Aorta (tissue), 5 donors: ENCODE measurements around the gene PLGRKT. TPM values are rescaled to one million over a fixed set of nuclear protein-coding genes. Genes with fewer than 3 reads are reported as not detected.

Source experiments
- ATAC-seq: fragments of 200-7000 bp; cut with Tn5 transposase; one replicate; pipeline ENCODE4 v1.9.1; 2022; ENCODE audit warnings: moderate library complexity; ENCODE audit not compliant: low FRiP score
- DNase-seq, 2 donors: peaks; one replicate each; pipeline ENCODE4 v3.0.0-alpha.2; 2020
- H3K27ac ChIP-seq, 2 donors: one replicate each; pipeline ENCODE4 v1.5.1; 2013; ENCODE audit warnings: low read length in 2 of 2, mild to moderate bottlenecking in 2 of 2, moderate library complexity in 2 of 2, control low read depth in 1 of 2, inconsistent platforms in 1 of 2, low read depth in 1 of 2
- H3K27me3 ChIP-seq, 2 donors: one replicate each; pipeline ENCODE4 v1.6.1; 2013; ENCODE audit warnings: control low read depth in 1 of 2, low read length in 1 of 2, mild to moderate bottlenecking in 1 of 2, moderate library complexity in 1 of 2; ENCODE audit not compliant: insufficient read depth in 2 of 2, control insufficient read depth in 1 of 2
- H3K36me3 ChIP-seq, 2 donors: one replicate each; pipeline ENCODE4 v1.6.1; 2013; ENCODE audit warnings: control low read depth in 1 of 2, low read length in 1 of 2, mild to moderate bottlenecking in 1 of 2; ENCODE audit not compliant: insufficient read depth in 2 of 2, control insufficient read depth in 1 of 2
- H3K4me1 ChIP-seq, 2 donors: one replicate each; pipeline ENCODE4 v1.6.1; 2013; ENCODE audit warnings: low read length in 2 of 2, control low read depth in 1 of 2, mild to moderate bottlenecking in 1 of 2, moderate library complexity in 1 of 2; ENCODE audit not compliant: insufficient read depth in 2 of 2, control insufficient read depth in 1 of 2
- H3K4me3 ChIP-seq, 2 donors: one replicate each; pipeline ENCODE4 v1.5.1; 2013; ENCODE audit warnings: low read length in 2 of 2, control low read depth in 1 of 2, mild to moderate bottlenecking in 1 of 2
- H3K9me3 ChIP-seq: one replicate; pipeline ENCODE4 v1.6.1; 2013; ENCODE audit warnings: mild to moderate bottlenecking, low read length; ENCODE audit not compliant: control insufficient read depth
- WGBS, 2 donors: extraction: QIAGEN DNeasy Blood & Tissue Kit; methylation state at CpG; one replicate each; pipeline ENCODE4 v1.1.7; 2013; 5-methylcytosine and 5-hydroxymethylcytosine counted together
- intact Hi-C, 2 donors: fragments of 100-400 bp; cut with DNase I; formaldehyde crosslinking; loops; one replicate each; pipeline versions ENCODE4 v1.14.2 to v1.15.0; 2022
- polyA plus RNA-seq, 2 donors: library from polyadenylated mRNA; stranded (reverse); fragments of 200-250 nt; gene quantifications; one replicate each; pipeline ENCODE4 v1.2.3, GENCODE V29; 2013
- total RNA-seq, 2 donors: library from RNA; stranded (reverse); fragmentation: NEBNext Ultra II Directional; extraction: Animal tissue kit (Norgen Biotek cat#: 25700); gene quantifications; one replicate each; pipeline ENCODE4 v1.2.1, GENCODE V29; 2021
- donor health status: healthy with polysubstance abuse.
- donor health status: Bipolar disorder and iron deficiency.
- donor health status: DM: no; HTN: no; CAD: no.
- donor health status: DM: no; HTN: no; CAD: no.
- donor health status: DM: yes; HTN: yes; CAD: no.

Gene PLGRKT
- total and polyA plus RNA-seq, 4 donors: 8.8 to 31.7 (median 11.6) TPM

GRCh38 chr9:5430912-5431311 is 6.8 kb downstream of the PLGRKT start:
- no peaks in the 10 kb centered on the region for H3K36me3 ChIP-seq
- intact Hi-C loops: loop anchor here in 1 of 2 donors (10.0 kb wide), 1 partner anchor 756 kb away; the partner anchor contains the start of gene CDC37L1
- no peak for DNase-seq
- WGBS, 2 donors: 46 to 50% methylated on average over 3 of the region's 3 CpGs
- no peaks in the 10 kb centered on the region for H3K4me1 ChIP-seq
- H3K4me3 ChIP-seq: no peak overlapping the region
- H3K27me3 ChIP-seq: no peaks in the 10 kb centered on the region
- ATAC-seq: no peak
- no peaks in the 10 kb centered on the region for H3K9me3 ChIP-seq
- no peak overlapping the region for H3K27ac ChIP-seq

- Histone ChIP-seq H3K27me3 (no peaks in the 10 kb centered on the region), H3K9me3 (no peaks in the 10 kb centered on the region), H3K4me1 (no peaks in the 10 kb centered on the region), H3K27ac (no peak overlapping the region), H3K36me3 (no peaks in the 10 kb centered on the region), H3K4me3 (no peak overlapping the region)
- DNase-seq (no peak), ATAC-seq (no peak)
- intact Hi-C loops: loop anchor here (5.0 to 10.0 kb wide), 5 partner anchors 165 to 755 kb away; partner anchors contain the start of genes CDC37L1 (in 1 of the 2) and INSL6 (in 1 of the 2)
- whole genome bisulfite sequencing, 2 donors: 92 to 95% methylated on average over 10 of the region's 10 CpGs
Measured at GRCh38 chr9:5429873-5430564, 7.7 kb downstream of the PLGRKT start.

GRCh38 chr9:5428794-5429528 is 8.8 kb downstream of the PLGRKT start:
- DNase-seq (no peak), ATAC-seq (no peak)
- Histone ChIP-seq H3K9me3 (no peaks in the 10 kb centered on the region), H3K4me3 (no peak overlapping the region), H3K27me3 (no peaks in the 10 kb centered on the region), H3K36me3 (no peaks in the 10 kb centered on the region), H3K4me1 (no peaks in the 10 kb centered on the region), H3K27ac (no peak overlapping the region)
- intact Hi-C loops: loop anchor here (5.0 to 10.0 kb wide), 4 partner anchors 164 to 682 kb away; partner anchors contain the start of gene INSL6 (in 1 of the 2)
- 92 to 97% methylated on average over 2 of the region's 2 CpGs for WGBS, 2 donors

GRCh38 chr9:5428172-5428571 is 9.6 kb downstream of the PLGRKT start:
- 79 to 84% methylated on average over 3 of the region's 3 CpGs for WGBS, 2 donors
- intact Hi-C loops: loop anchor here (5.0 to 10.0 kb wide), 4 partner anchors 163 to 681 kb away; partner anchors contain the start of gene INSL6 (in 1 of the 2)

GRCh38 chr9:5427005-5427404 is 10.7 kb downstream of the PLGRKT start:
- no peak for DNase-seq
- no peaks in the 10 kb centered on the region for H3K9me3 ChIP-seq
- intact Hi-C loops: loop anchor here (5.0 to 10.0 kb wide), 4 partner anchors 162 to 680 kb away; partner anchors contain the start of gene INSL6 (in 1 of the 2)
- H3K4me1 ChIP-seq: no peaks in the 10 kb centered on the region
- ATAC-seq: no peak
- no peak overlapping the region for H3K4me3 ChIP-seq
- no peak overlapping the region for H3K27ac ChIP-seq
- no peaks in the 10 kb centered on the region for H3K36me3 ChIP-seq
- H3K27me3 ChIP-seq: no peaks in the 10 kb centered on the region

More at GRCh38 chr9:5428172-5428571, 9.6 kb downstream of the PLGRKT start:
- no peaks in the 10 kb centered on the region for H3K36me3 ChIP-seq
- no peaks in the 10 kb centered on the region for H3K9me3 ChIP-seq
- no peak overlapping the region for H3K4me3 ChIP-seq
- no peaks in the 10 kb centered on the region for H3K27me3 ChIP-seq
- no peak overlapping the region for H3K27ac ChIP-seq
- DNase-seq: no peak
- ATAC-seq: no peak
- no peaks in the 10 kb centered on the region for H3K4me1 ChIP-seq

GRCh38 chr9:5425006-5425628 is 12.6 kb downstream of the PLGRKT start:
- ATAC-seq: no peak
- 70 to 89% methylated on average over 2 of the region's 2 CpGs for WGBS, 2 donors
- intact Hi-C loops: loop anchor here (5.0 to 10.0 kb wide), 4 partner anchors 160 to 678 kb away; partner anchors contain the start of gene INSL6 (in 1 of the 2)

GRCh38 chr9:5422276-5422675 is 15.4 kb downstream of the PLGRKT start:
- 81 to 95% methylated on average over 1 of the region's 1 CpG for WGBS, 2 donors
- Histone ChIP-seq H3K4me1 (no peaks in the 10 kb centered on the region), H3K27ac (no peak overlapping the region), H3K4me3 (no peak overlapping the region), H3K9me3 (no peaks in the 10 kb centered on the region), H3K27me3 (no peaks in the 10 kb centered on the region), H3K36me3 (no peaks in the 10 kb centered on the region)
- intact Hi-C loops: loop anchor here in 1 of 2 donors (10.0 kb wide), 1 partner anchor 157 kb away; no protein-coding TSS in a partner anchor
- no peak for DNase-seq
- ATAC-seq: no peak

More at GRCh38 chr9:5425006-5425628, 12.6 kb downstream of the PLGRKT start:
- Histone ChIP-seq H3K27ac (no peak overlapping the region), H3K27me3 (no peaks in the 10 kb centered on the region), H3K4me3 (no peak overlapping the region), H3K4me1 (no peaks in the 10 kb centered on the region), H3K9me3 (no peaks in the 10 kb centered on the region), H3K36me3 (no peaks in the 10 kb centered on the region)
- no peak for DNase-seq

- Histone ChIP-seq H3K9me3 (no peaks in the 10 kb centered on the region), H3K27ac (no peak overlapping the region), H3K27me3 (no peaks in the 10 kb centered on the region), H3K4me1 (no peaks in the 10 kb centered on the region), H3K36me3 (no peaks in the 10 kb centered on the region), H3K4me3 (no peak overlapping the region)
- DNase-seq (no peak), ATAC-seq (no peak)
- intact Hi-C loops: loop anchor here in 1 of 2 donors (10.0 kb wide), 1 partner anchor 156 kb away; no protein-coding TSS in a partner anchor
- 81 to 86% methylated on average over 2 of the region's 2 CpGs for WGBS, 2 donors
Measured at GRCh38 chr9:5421163-5421562, 16.6 kb downstream of the PLGRKT start.
